ENCODE measurements around the gene RAB20. TPM values are rescaled to one million over a fixed set of nuclear protein-coding genes. Genes with fewer than 3 reads are reported as not detected.

The RAB20 gene
- total RNA-seq, 1 experiment from 2014 or later = 10.6 TPM

DNA sequence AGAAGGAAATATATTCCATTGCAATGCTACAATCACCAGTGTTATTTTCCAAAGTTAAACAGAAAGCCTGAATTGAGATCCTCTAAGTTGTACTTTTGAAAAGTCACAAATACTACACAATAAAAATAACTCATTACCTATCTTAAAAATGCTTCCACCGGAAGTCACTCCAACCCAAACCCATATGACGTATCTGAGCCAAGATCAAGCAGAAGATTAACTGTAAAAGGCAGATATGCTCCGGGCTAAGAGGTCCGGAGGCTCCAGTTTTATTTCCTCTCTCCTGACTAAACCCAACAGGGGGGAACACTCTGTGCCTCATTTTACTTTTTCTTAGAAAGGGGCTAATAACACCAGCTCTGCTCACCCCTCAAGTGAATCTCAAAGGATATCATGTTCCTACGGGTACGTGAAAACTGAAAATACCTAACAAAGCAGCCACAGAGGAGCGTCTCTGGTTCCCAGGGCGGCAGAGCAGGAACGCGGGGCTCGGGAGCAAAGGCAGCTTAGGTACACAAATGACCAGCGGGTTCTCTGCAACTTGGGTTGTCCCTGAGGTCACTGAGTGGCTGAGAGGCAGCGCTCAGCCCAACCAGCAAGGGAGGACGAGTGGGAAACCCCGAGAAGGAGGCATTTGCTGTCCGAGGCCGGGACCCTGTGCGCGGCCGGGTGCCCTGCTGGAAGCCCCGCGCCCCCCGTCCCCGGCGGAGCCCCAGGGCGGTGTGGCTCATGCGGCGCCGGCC is 750 bp downstream of the RAB20 start:
- Histone ChIP-seq H3K4me2 (ENCODE audit: low read length) (peak overlapping the region; percentile 84), H3K9me3 (ENCODE audit: control insufficient read depth in 1 of 2, insufficient read depth in 1 of 2, low read depth in 1 of 2, low read length in 2 of 2) (no peaks in the 10 kb centered on the region), H4K20me1 (ENCODE audit: insufficient read depth) (no peaks in the 10 kb centered on the region), H3K4me3 (replicated peaks in 1 of 2; ENCODE audit: low read depth in 1 of 2, low read length in 2 of 2) (peak overlapping the region; percentile 67 to 82), H3K79me2 (ENCODE audit: insufficient read depth, low read length) (peaks cover 3% of the 10 kb centered on the region; the same call in 1 of the 2 replicates), H3K9ac (ENCODE audit: low read length) (peak overlapping the region; percentile 68), H3K4me1 (ENCODE audit: control insufficient read depth in 1 of 2, insufficient read depth in 2 of 2, low read length in 2 of 2) (peaks cover 24 to 28% of the 10 kb centered on the region in 2 experiments), H3K27ac (ENCODE audit: low read depth, low read length) (peak overlapping the region; percentile 87), H3K9me2 (ENCODE audit: insufficient read depth) (no peaks in the 10 kb centered on the region), H3K27me3 (ENCODE audit: insufficient read depth, low read length) (no peaks in the 10 kb centered on the region), H3K36me3 (ENCODE audit: control insufficient read depth in 1 of 2, insufficient read depth in 2 of 2, low read length in 2 of 2) (no peaks in the 10 kb centered on the region; a peak in 2 of 4 replicates), H2AFZ (ENCODE audit: low read depth, low read length, poor library complexity, severe bottlenecking) (no peak overlapping the region)
- RAD21 ChIA-PET (ENCODE audit: low non-redundant PET in 1 of 2, low total read pairs in 2 of 2, uncharacterized antibody in 2 of 2, unreplicated experiment in 2 of 2) = interaction anchor here in 1 of 2 experiments (1.3 kb wide), 1 partner anchor 105 kb away, joined by 3 read pairs; no protein-coding TSS in a partner anchor
- intact Hi-C loops (cut with micrococcal nuclease) = loop anchor here (10.0 kb wide), 2 partner anchors 106 to 336 kb away; no protein-coding TSS in a partner anchor
- DNase-seq (ENCODE audit: low read depth, low spot score) (no peak), ATAC-seq (peak; percentile 55)
- POLR2A ChIA-PET = interaction anchor here (1.0 to 1.1 kb wide), 2 partner anchors 14 to 152 kb away, joined by 4 read pairs; no protein-coding TSS in a partner anchor
- CTCF ChIA-PET = interaction anchor here (1.7 kb wide), 1 partner anchor 105 kb away, joined by 9 read pairs; no protein-coding TSS in a partner anchor
- TF ChIP-seq FOSL1 (IDR thresholded peaks at IDR 0.05; ENCODE audit: low read depth) (no peak), EZH2 (IDR thresholded peaks at IDR 0.05) (no peak), EZH2phosphoT487 (IDR thresholded peaks at IDR 0.05; ENCODE audit: borderline replicate concordance) (no peak), EGR1 (IDR thresholded peaks at IDR 0.05; ENCODE audit: low read depth) (no peak), SIN3A (IDR thresholded peaks at IDR 0.05; ENCODE audit: low read depth) (no peak), POLR2AphosphoS5 (IDR thresholded peaks at IDR 0.05; ENCODE audit: low read depth, low read length) (no peak), JUND (IDR thresholded peaks at IDR 0.05) (no peak), ZNF274 (IDR thresholded peaks at IDR 0.05; ENCODE audit: low read depth, low read length) (no peak), YY1 (IDR thresholded peaks at IDR 0.05; ENCODE audit: extremely low read depth, insufficient replicate concordance, low read depth, low read length) (no peak), SP1 (IDR thresholded peaks at IDR 0.05; ENCODE audit: low read depth) (no peak), ELF1 (IDR thresholded peaks at IDR 0.05; ENCODE audit: borderline replicate concordance, low read depth) (no peak), SRF (IDR thresholded peaks at IDR 0.05; ENCODE audit: low read depth) (no peak), TCF7L2 (IDR thresholded peaks at IDR 0.05; ENCODE audit: borderline replicate concordance, extremely low read depth, insufficient read depth, insufficient read length) (no peak), CEBPB (IDR thresholded peaks at IDR 0.05; ENCODE audit: low read depth) (no peak)
- TF ChIP-seq, protein P1, sequence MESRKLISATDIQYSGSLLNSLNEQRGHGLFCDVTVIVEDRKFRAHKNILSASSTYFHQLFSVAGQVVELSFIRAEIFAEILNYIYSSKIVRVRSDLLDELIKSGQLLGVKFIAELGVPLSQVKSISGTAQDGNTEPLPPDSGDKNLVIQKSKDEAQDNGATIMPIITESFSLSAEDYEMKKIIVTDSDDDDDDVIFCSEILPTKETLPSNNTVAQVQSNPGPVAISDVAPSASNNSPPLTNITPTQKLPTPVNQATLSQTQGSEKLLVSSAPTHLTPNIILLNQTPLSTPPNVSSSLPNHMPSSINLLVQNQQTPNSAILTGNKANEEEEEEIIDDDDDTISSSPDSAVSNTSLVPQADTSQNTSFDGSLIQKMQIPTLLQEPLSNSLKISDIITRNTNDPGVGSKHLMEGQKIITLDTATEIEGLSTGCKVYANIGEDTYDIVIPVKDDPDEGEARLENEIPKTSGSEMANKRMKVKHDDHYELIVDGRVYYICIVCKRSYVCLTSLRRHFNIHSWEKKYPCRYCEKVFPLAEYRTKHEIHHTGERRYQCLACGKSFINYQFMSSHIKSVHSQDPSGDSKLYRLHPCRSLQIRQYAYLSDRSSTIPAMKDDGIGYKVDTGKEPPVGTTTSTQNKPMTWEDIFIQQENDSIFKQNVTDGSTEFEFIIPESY (IDR thresholded peaks at IDR 0.05; ENCODE audit: extremely low read depth, insufficient replicate concordance, low read length) = no peak
- TF ChIP-seq, protein P2, sequence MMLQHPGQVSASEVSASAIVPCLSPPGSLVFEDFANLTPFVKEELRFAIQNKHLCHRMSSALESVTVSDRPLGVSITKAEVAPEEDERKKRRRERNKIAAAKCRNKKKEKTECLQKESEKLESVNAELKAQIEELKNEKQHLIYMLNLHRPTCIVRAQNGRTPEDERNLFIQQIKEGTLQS (IDR thresholded peaks at IDR 0.05) = no peak
- TF ChIP-seq, protein P3, sequence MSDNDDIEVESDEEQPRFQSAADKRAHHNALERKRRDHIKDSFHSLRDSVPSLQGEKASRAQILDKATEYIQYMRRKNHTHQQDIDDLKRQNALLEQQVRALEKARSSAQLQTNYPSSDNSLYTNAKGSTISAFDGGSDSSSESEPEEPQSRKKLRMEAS (IDR thresholded peaks at IDR 0.05) = no peak; the same call in 1 of the 2 replicates
- BruUV-seq (replicated peaks) = no TSS peak

Measured in HCT116 (cell line).